CD4-positive, alpha-beta T cell (primary cell): ENCODE results near the gene PDCD4. TPM values are rescaled to one million over a fixed set of nuclear protein-coding genes. Genes with fewer than 3 reads are reported as not detected.

Source experiments
- ATAC-seq: fragments of 200-7000 bp; cut with Tn5 transposase; one replicate; pipeline ENCODE4 v1.10.0; 2022; ENCODE audit warnings: mild to moderate bottlenecking; ENCODE audit not compliant: poor library complexity
- CTCF ChIA-PET: fragments of 350-600 bp; sonication (Branson Sonifier 250); formaldehyde crosslinking; loops from one replicate; lab custom pipeline; 2021; ENCODE audit warnings: antibody characterized with exemption, inconsistent platforms; lab: Charles Lee
- POLR2A ChIA-PET: fragments of 350-600 bp; sonication (Branson Sonifier 250); formaldehyde crosslinking; loops from one replicate; lab custom pipeline; 2021; ENCODE audit warnings: antibody characterized with exemption, inconsistent platforms; lab: Charles Lee
- DNase-seq, 14 experiments: peaks; one replicate each; pipeline ENCODE4 v3.0.0-alpha.2; 2013 to 2020; ENCODE audit warnings: mixed read lengths in 2 of 14
- H3K27ac ChIP-seq, 2 donors: one replicate each; pipeline versions ENCODE4 v1.5.1 to v1.7.0; 2013; ENCODE audit warnings: low read length in 2 of 2, low read depth in 1 of 2, mild to moderate bottlenecking in 1 of 2
- H3K27me3 ChIP-seq, 2 experiments: 1 replicate in 1 of 2; 2 replicates in 1 of 2; pipeline versions ENCODE4 v1.6.1 to v1.7.0; 2013; ENCODE audit warnings: low read length in 2 of 2, control low read depth in 1 of 2, mild to moderate bottlenecking in 1 of 2, moderate library complexity in 1 of 2; ENCODE audit not compliant: insufficient read depth in 2 of 2, control insufficient read depth in 1 of 2
- H3K36me3 ChIP-seq: one replicate; pipeline ENCODE4 v1.6.1; 2013; ENCODE audit warnings: low read length, control low read depth; ENCODE audit not compliant: insufficient read depth
- H3K4me1 ChIP-seq: one replicate; pipeline ENCODE4 v1.6.1; 2013; ENCODE audit warnings: low read length, control low read depth; ENCODE audit not compliant: insufficient read depth
- H3K4me3 ChIP-seq: one replicate; pipeline ENCODE4 v1.5.1; 2013; ENCODE audit warnings: mild to moderate bottlenecking, low read length, moderate library complexity
- H3K9me3 ChIP-seq, 2 experiments: 1 replicate in 1 of 2; 2 replicates in 1 of 2; pipeline versions ENCODE4 v1.6.1 to v1.7.0; 2013; ENCODE audit warnings: low read length in 2 of 2, mild to moderate bottlenecking in 2 of 2, control low read depth in 1 of 2, moderate library complexity in 1 of 2; ENCODE audit not compliant: control insufficient read depth in 1 of 2, insufficient read depth in 1 of 2
- H3K27ac Mint-ChIP-seq: one replicate; pipeline ENCODE4 v1.8.0; 2020; ENCODE audit warnings: mixed read lengths
- H3K27me3 Mint-ChIP-seq: one replicate; pipeline ENCODE4 v1.8.0; 2021; ENCODE audit warnings: mixed read lengths
- H3K36me3 Mint-ChIP-seq: one replicate; pipeline ENCODE4 v1.8.0; 2021; ENCODE audit warnings: low read depth, mixed read lengths
- H3K4me1 Mint-ChIP-seq: one replicate; pipeline ENCODE4 v1.8.0; 2021; ENCODE audit warnings: low read depth, mixed read lengths
- H3K4me3 Mint-ChIP-seq: one replicate; pipeline ENCODE4 v1.8.0; 2020; ENCODE audit warnings: mild to moderate bottlenecking, mixed read lengths
- H3K9me3 Mint-ChIP-seq: one replicate; pipeline ENCODE4 v1.8.0; 2020; ENCODE audit warnings: mixed read lengths
- CTCF ChIP-seq: fragments of 200-600 bp; IDR thresholded peaks from one replicate; pipeline ENCODE4 v1.8.0; 2022; ENCODE audit warnings: antibody characterized with exemption, mild to moderate bottlenecking
- intact Hi-C, 2 experiments: fragments of 100-400 bp; cut with DNase I in 1 of 2; cut with micrococcal nuclease in 1 of 2; formaldehyde crosslinking; loops; one replicate each; pipeline versions ENCODE4 v1.15.1 to v1.9.0; 2023 to 2025; cut with DNase I, micrococcal nuclease
- total RNA-seq, 174 experiments: library from RNA in 2 of 174; stranded (reverse) in 2 of 174; gene quantifications; one replicate each; pipeline ENCODE4 v1.2.3 and lab custom pipeline; 2021 to 2026

PDCD4 gene
- total RNA-seq, 2 experiments from 2014 or later, result 352 to 358 TPM

DNA sequence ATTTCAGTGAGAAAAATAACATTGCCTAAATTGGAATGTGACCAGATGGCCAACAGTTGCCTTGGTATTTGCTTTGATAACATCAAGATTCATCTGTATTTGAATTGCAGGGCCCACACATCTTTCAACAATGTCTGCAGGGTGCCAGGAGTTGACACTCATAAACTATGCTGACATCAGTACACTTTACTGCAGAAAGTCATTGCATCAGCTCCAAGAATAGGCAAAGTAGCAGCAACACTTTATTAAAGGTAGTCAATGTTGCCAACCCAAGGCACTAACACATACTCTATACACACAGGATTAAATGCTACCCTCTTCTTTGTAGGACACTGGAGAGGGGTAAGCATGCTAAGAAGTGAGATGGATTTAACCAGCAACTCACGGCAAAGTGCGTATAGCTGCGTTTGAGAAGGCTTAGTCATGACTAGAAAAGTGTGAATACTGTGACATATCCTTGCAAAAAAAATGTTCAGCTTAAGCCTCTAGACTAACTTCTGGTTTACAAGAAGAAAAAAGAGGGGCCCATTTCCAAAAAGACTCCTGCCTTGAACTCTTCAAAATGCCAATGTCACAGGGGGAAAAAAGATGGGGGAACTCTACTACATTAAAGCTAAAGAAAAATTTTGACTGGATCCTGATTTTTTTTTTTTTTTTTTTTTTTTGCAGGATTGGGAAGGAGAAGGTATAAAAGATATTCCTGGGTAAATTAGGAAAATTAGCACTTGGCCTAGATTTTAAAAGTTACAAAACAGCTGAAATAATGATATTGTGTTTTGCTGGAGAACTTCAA is 45.0 kb downstream of the PDCD4 start:
- H3K4me3 ChIP-seq, result no peak overlapping the region
- intact Hi-C loops, result loop anchor here in 1 of 2 experiments (2.0 to 10.0 kb wide), 6 partner anchors 44 to 1528 kb away; partner anchors contain the start of genes DUSP5, PDCD4, SMNDC1 and VTI1A
- peak overlapping the region; percentile 99 for H3K27ac Mint-ChIP-seq
- peaks cover 8% of the 10 kb centered on the region for H3K4me1 ChIP-seq
- peak overlapping the region; percentile 99 for H3K4me3 Mint-ChIP-seq
- TF ChIP-seq CTCF, result no peak
- no peak for ATAC-seq
- peaks cover 45% of the 10 kb centered on the region for H3K36me3 Mint-ChIP-seq
- peaks cover 43% of the 10 kb centered on the region for H3K4me1 Mint-ChIP-seq
- H3K27me3 ChIP-seq, result no peaks in the 10 kb centered on the region
- no peaks in the 10 kb centered on the region for H3K27me3 Mint-ChIP-seq
- DNase-seq, result no peak
- peaks cover 16% of the 10 kb centered on the region for H3K36me3 ChIP-seq
- no peaks in the 10 kb centered on the region for H3K9me3 Mint-ChIP-seq
- H3K27ac ChIP-seq, result no peak overlapping the region
- ChIA-PET CTCF (interaction anchor here (0.7 to 2.0 kb wide), 5 partner anchors 23 to 208 kb away, joined by 3 to 8 read pairs (median 3); no protein-coding TSS in a partner anchor), POLR2A (interaction anchor here (0.8 to 0.9 kb wide), 2 partner anchors 15 to 16 kb away, joined by 3 to 5 read pairs; no protein-coding TSS in a partner anchor)
- H3K9me3 ChIP-seq, result no peaks in the 10 kb centered on the region

DNA sequence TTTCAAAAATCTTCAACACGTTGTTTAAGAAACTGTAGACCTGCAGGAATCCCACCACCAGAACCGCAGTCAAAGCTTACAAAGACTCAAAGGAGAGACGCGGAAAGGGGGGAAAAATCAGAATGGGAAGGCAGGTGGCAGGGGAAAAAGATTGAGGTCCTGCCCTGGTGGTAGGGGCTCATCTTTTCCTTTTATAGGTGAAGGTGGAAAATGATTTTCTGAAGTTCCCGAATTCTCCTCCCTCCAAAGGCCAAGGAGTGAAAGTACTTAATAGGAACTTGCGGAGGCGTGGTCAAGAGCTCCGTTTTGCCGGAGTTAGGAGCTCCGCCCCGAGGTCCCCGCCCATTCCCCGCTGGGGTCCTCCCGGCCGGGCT is 46.5 kb downstream of the PDCD4 start:
- peaks cover 8% of the 10 kb centered on the region for H3K4me1 ChIP-seq
- peaks cover 56% of the 10 kb centered on the region for H3K4me1 Mint-ChIP-seq
- no peaks in the 10 kb centered on the region for H3K27me3 ChIP-seq
- H3K9me3 ChIP-seq, result no peaks in the 10 kb centered on the region
- POLR2A ChIA-PET, result interaction anchor here (0.6 to 4.1 kb wide), 25 partner anchors 8 to 1529 kb away, joined by 3 to 19 read pairs (median 5); partner anchors contain the start of genes GPAM, PDCD4, SMNDC1 and VTI1A
- ATAC-seq (no peak), DNase-seq (peak in 13 of 14 experiments; percentile 68 to 94 (median 83))
- peaks cover 12% of the 10 kb centered on the region for H3K36me3 ChIP-seq
- peak overlapping the region; percentile 99 for H3K4me3 Mint-ChIP-seq
- TF ChIP-seq CTCF, result no peak
- H3K27me3 Mint-ChIP-seq, result no peaks in the 10 kb centered on the region
- H3K27ac ChIP-seq, result peak overlapping the region; percentile 98 to 100
- H3K4me3 ChIP-seq, result peak overlapping the region; percentile 97
- no peaks in the 10 kb centered on the region for H3K9me3 Mint-ChIP-seq
- H3K36me3 Mint-ChIP-seq, result peaks cover 38% of the 10 kb centered on the region
- CTCF ChIA-PET, result interaction anchor here (1.1 to 2.3 kb wide), 6 partner anchors 9 to 246 kb away, joined by 3 to 8 read pairs (median 4); no protein-coding TSS in a partner anchor
- peak overlapping the region; percentile 99 for H3K27ac Mint-ChIP-seq
- intact Hi-C loops, result loop anchor here (2.0 to 10.0 kb wide), 6 partner anchors 45 to 1527 kb away; partner anchors contain the start of genes DUSP5 (in 1 of the 2), PDCD4 (in 1 of the 2), SMNDC1 (in 1 of the 2) and VTI1A (in 1 of the 2)

- H3K9me3 Mint-ChIP-seq, result no peaks in the 10 kb centered on the region
- CTCF ChIA-PET, result interaction anchor here (1.1 to 2.3 kb wide), 5 partner anchors 8 to 246 kb away, joined by 3 to 6 read pairs (median 4); no protein-coding TSS in a partner anchor
- intact Hi-C loops, result loop anchor here (1.0 to 10.0 kb wide), 7 partner anchors 46 to 1526 kb away; partner anchors contain the start of genes DUSP5 (in 1 of the 2), PDCD4 (in 1 of the 2), SMNDC1 (in 1 of the 2) and VTI1A (in 1 of the 2)
- ATAC-seq, result peak; percentile 15
- no peak for TF ChIP-seq CTCF
- POLR2A ChIA-PET, result interaction anchor here (0.6 to 4.1 kb wide), 39 partner anchors 9 to 1528 kb away, joined by 3 to 19 read pairs (median 4); partner anchors contain the start of genes GPAM, PDCD4, SMNDC1 and VTI1A
- H3K36me3 Mint-ChIP-seq, result peaks cover 38% of the 10 kb centered on the region
- H3K4me3 ChIP-seq, result peak within 1 kb of the TSS; percentile 97
- H3K4me1 Mint-ChIP-seq, result peaks cover 61% of the 10 kb centered on the region
- no peaks in the 10 kb centered on the region for H3K9me3 ChIP-seq
- peaks cover 11% of the 10 kb centered on the region for H3K36me3 ChIP-seq
- H3K27me3 ChIP-seq, result no peaks in the 10 kb centered on the region
- H3K27ac ChIP-seq, result peak within 1 kb of the TSS; percentile 98 to 100
- H3K27me3 Mint-ChIP-seq, result no peaks in the 10 kb centered on the region
- peak in 1 of 14 experiments; percentile 69 for DNase-seq
- peak within 1 kb of the TSS; percentile 99 for H3K27ac Mint-ChIP-seq
- H3K4me1 ChIP-seq, result peaks cover 8% of the 10 kb centered on the region
- H3K4me3 Mint-ChIP-seq, result peak within 1 kb of the TSS; percentile 99
Observed at GRCh38 chr10:110918643-110919348, 47.1 kb downstream of the PDCD4 start, which contains the start of gene BBIP1. Gene BBIP1 (minus strand): TSS chr10:110919180. CDS start chr10:110918157, 1,023 bp downstream.
